ENCODE results near the gene ROGDI.

The ROGDI gene

DNA sequence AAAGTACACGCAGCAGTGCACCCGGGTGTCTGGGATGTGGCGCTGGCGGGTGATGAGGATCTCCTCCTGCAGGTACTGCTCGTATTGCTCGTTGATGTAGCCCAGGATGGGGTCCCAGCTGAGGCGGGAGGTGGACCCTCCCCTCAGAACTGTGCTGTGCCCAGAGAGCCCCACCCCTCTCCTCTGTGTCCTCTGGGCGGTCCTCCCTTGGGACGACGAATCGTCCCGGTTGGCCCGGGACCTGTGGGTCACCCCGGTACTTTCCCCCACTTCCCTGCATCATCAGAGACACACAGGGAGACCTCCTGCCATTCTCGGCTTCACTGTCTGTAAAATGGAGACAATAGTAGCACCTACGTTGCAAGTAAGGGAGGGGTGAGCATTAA lies 18.5 kb downstream of the ROGDI start:
- ChIA-PET POLR2A (no interaction called here), CTCF (no interaction called here)
- TF ChIP-seq, protein P1, sequence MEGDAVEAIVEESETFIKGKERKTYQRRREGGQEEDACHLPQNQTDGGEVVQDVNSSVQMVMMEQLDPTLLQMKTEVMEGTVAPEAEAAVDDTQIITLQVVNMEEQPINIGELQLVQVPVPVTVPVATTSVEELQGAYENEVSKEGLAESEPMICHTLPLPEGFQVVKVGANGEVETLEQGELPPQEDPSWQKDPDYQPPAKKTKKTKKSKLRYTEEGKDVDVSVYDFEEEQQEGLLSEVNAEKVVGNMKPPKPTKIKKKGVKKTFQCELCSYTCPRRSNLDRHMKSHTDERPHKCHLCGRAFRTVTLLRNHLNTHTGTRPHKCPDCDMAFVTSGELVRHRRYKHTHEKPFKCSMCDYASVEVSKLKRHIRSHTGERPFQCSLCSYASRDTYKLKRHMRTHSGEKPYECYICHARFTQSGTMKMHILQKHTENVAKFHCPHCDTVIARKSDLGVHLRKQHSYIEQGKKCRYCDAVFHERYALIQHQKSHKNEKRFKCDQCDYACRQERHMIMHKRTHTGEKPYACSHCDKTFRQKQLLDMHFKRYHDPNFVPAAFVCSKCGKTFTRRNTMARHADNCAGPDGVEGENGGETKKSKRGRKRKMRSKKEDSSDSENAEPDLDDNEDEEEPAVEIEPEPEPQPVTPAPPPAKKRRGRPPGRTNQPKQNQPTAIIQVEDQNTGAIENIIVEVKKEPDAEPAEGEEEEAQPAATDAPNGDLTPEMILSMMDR (IDR thresholded peaks at IDR 0.05; ENCODE audit: insufficient read depth, low read length, missing control alignments): no peak
- no peak for DNase-seq (ENCODE audit: low read depth, low spot score)
- H3K4me3 ChIP-seq (ENCODE audit: low read depth, low read length): no peak overlapping the region

DNA sequence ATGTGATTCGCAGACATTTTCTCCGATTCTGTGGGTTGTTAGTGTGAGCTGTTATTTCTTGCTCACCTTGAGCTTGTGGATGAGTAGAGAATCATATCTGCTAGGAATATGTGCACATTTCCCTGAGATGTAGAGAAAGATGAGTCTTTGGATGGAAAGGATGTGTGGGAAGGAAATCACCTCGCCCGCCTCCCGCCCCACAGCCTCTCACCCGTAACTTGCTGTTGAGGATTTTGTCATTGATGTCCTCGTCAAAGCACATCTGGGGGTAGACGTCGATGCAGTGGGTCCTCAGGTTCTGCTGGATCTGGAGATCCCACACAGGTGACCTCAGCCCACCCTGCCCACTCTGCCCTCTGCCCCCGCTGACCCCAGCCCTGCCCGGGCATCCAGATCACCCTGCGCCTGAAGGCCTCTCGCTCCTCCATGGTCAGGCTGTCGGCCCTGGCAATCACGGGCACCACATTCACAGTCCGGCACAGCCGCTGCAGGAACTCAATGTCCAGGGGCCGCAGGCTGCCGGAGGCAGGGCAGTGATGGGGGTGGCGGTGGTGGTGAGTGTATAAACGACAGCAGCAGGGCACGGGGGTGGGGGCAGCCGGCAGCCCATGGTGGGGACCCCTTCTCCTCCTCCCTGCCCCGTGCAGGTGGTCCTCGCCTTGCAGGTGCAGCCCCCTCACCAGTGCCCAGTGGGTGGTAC lies 19.0 kb downstream of the ROGDI start:
- ChIA-PET POLR2A (no interaction called here), CTCF (no interaction called here)
- H3K4me3 ChIP-seq (ENCODE audit: low read depth, low read length): no peak overlapping the region
- DNase-seq (ENCODE audit: low read depth, low spot score): no peak
- TF ChIP-seq, protein P1 (IDR thresholded peaks at IDR 0.05; ENCODE audit: insufficient read depth, low read length, missing control alignments): no peak

DNA sequence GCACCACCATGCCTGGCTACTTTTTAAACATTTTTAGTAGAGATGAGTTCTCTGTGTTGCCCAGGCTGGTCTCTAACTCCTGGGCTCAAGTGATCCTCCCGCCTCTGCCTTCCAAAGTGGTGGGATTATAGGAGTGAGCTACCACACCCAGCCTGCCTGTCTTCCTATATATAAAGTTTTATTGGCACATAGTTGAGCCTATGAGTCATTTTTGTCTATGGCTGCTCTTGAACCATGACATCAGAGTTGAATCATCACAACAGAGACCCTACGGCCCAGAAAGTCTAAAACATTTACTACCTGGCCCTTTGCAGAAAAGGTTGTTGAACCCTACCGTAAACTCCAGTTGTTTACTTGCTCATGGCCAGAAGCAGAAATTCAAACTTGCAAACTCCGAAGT lies 22.2 kb downstream of the ROGDI start:
- TF ChIP-seq, protein P1 (IDR thresholded peaks at IDR 0.05; ENCODE audit: insufficient read depth, low read length, missing control alignments): no peak
- no peak overlapping the region for H3K4me3 ChIP-seq (ENCODE audit: low read depth, low read length)
- ChIA-PET CTCF (no interaction called here), POLR2A (no interaction called here)
- DNase-seq (ENCODE audit: low read depth, low spot score): no peak

DNA sequence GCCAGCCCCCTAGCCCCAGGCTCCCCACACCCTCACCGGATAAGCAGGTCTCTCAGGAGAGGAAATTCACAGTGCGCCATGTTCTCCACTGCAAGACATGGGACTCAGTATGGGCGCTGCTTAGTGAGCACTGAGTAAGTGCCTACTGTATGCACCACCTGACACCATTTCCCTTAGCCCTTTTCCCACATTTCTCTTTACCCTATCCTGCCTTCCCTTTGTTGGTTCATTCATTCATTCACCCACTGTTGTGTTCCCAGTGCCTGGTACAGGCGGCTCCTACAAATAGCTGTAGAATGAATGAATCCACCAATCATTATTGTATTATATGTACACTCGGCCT lies 24.4 kb downstream of the ROGDI start:
- POLR2A ChIA-PET: no interaction called here
- H3K4me3 ChIP-seq (ENCODE audit: low read depth, low read length): no peak overlapping the region
- DNase-seq (ENCODE audit: low read depth, low spot score): no peak
- TF ChIP-seq, protein P1 (IDR thresholded peaks at IDR 0.05; ENCODE audit: insufficient read depth, low read length, missing control alignments): no peak
- CTCF ChIA-PET: no interaction called here

DNA sequence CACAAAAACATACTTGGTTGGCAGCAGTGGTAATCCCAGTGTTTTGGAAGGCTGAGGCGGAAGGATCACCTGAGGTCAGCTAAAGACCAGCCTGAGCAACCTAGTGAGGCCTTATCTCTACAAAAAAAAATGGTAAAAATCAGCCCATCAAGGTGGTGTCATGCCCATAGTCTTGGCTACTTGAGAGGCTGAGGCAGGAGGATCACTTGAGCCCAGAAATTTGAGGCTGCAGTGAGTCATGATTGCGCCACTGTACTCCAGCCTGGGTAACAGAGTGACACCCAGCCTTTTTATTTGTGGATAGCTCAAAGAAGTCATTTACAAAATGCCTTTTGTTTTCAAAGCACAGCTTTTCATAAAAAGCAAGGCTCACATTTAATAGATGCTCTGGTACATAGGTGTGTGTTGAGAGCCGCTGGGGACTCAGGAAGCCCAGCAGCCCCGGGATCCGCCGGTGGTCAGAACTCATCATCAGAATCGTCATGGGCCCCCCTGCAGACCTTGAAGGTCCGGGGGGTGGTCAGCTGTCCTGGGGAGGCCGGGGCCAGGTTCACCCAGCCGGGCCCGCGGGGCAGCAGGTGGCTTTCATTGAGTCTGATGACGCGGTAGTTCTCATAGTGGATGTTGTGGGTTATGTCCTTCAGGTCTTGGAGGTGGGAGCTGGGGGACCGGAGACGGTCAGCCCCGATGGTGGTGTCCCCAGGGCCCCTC lies 24.9 kb downstream of the ROGDI start:
- DNase-seq (ENCODE audit: low read depth, low spot score): no peak
- ChIA-PET POLR2A (no interaction called here), CTCF (no interaction called here)
- no peak overlapping the region for H3K4me3 ChIP-seq (ENCODE audit: low read depth, low read length)
- TF ChIP-seq, protein P1 (IDR thresholded peaks at IDR 0.05; ENCODE audit: insufficient read depth, low read length, missing control alignments): no peak

DNA sequence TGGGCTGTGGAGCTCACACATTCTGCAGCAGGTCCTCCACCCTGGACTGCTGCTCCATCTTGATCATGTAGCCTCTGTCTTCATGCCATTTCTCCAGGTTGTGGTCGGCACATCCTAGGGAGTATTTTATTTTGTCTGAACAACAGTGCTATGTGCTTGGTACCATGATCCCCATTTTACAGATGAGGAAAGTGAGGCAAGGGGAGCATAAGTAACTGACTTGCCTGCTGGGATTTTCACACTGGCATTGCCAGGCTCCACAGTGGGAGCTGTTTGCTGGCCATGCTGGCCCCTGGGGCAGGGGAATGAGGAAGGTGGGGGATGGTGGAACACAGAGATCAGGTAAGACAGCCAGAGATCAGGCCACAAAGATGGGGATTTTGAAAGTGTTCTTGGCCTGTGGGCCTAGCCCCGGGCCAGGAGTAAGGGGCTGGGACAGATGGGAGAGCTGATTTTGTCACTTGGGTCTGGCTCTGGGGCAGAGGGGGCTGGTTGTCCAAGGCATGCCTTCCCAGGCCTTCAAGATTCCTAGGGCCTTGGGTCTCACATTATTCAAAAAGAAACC lies 26.2 kb downstream of the ROGDI start:
- TF ChIP-seq, protein P1 (IDR thresholded peaks at IDR 0.05; ENCODE audit: insufficient read depth, low read length, missing control alignments): no peak
- no peak for DNase-seq (ENCODE audit: low read depth, low spot score)
- ChIA-PET CTCF (no interaction called here), POLR2A (no interaction called here)
- no peak overlapping the region for H3K4me3 ChIP-seq (ENCODE audit: low read depth, low read length)
